ACHN (cell line): ENCODE measurements around the gene GFRA3.
A peak's percentile ranks its signal among the peaks of the same experiment; 100 is the strongest.

Source experiments
- DNase-seq: peaks from one replicate; pipeline ENCODE4 v3.0.0-alpha.2; 2015
- in situ Hi-C: cut with HindIII; loops from 2 replicates; pipeline ENCODE4 v1.10.0; 2017; ENCODE audit warnings: low sequenced_read_pairs, low pct_ligation_motif_present, low pct_unique_long_range_greater_than_20kb

The GFRA3 gene

DNA sequence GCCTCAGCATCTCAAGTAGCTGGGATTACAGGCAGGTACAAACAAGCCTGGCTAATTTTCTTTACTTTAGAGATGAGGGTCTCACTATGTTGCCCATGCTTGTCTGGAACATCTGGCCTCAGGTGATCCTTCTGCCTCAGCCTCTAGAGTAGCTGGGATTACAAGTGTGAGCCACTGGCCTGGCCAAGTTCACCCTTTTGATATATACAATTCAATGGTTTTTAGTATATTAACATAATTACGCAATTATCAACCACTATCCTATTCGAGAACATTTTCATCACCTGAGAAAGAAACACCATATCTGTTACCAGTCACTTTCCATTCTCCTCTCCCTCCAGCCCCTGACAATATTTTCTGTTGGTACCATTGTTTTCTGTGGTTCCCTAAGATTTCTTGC lies 57.6 kb downstream of the GFRA3 start:
- in situ Hi-C loops, result no loop called here
- DNase-seq, result no peak

DNA sequence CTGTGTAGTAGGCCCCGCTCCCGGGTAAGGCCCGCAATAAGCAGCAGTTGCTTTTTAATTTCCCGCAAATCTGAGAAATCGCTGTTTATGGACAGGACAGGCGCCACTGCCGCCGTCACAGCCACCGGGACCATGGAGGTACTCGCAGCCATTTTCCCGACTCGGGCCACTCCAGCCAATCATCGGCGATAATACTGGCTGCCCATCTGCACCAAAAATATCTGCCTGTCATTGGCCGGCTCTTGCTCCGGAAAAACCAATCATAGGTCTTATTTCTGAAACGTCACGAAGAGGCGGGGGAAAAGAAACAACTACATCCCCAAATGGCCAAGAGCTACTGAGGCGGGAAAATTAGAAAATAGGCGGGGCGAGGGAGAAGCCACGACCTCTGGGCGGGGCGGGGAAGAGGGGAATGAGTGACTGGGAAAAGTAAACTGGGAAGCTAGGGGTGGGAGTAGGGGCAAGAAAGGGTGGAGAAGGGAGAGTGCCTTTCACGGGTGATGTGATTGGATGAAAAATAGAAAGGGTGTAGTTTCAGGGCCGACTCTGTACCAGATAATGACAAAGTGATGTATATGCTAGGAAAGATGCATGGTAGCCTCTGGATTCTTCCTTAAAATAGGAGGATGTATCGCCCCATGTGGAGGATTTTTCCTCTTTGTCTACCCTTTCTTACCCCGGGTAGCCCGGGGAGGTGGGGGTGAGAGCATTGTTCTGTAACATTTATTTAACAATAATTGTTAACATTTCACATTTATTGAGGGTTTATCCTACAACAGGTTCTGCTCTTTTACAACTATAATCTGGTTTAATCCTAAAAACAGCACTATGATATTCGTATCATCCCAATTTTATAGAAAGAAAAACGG lies 61.0 kb downstream of the GFRA3 start, which contains the start of gene CDC23:
TSS of gene CDC23 (minus strand) at position 163 of the 869 bp plus-strand sequence. CDS start at position 152, 11 bp downstream.
- in situ Hi-C loops, result no loop called here
- DNase-seq, result peak; percentile 98

GRCh38 chr5:138212828-138213160 lies 61.6 kb downstream of the GFRA3 start:
- peak; percentile 13 for DNase-seq
- in situ Hi-C loops, result no loop called here

GRCh38 chr5:138210985-138211384 lies 63.4 kb downstream of the GFRA3 start:
- in situ Hi-C loops, result no loop called here
- no peak for DNase-seq
